Measurements from ENCODE around the gene SLC7A1.

GRCh38 chr13:29562786-29563438 lies 32.6 kb downstream of the SLC7A1 start:
- TF ChIP-seq CTCF (IDR thresholded peaks at IDR 0.05) (no peak), POLR2AphosphoS5 (IDR thresholded peaks at IDR 0.05) (no peak), POLR2A (IDR thresholded peaks at IDR 0.05) (no peak)
